ENCODE results near the gene SPATA32.

GRCh38 chr17:45222996-45223538, 38.8 kb downstream of the SPATA32 start:
- TF ChIP-seq POLR2A (IDR thresholded peaks at IDR 0.05; ENCODE audit: low read length) (no peak), GATA1 (IDR thresholded peaks at IDR 0.05; ENCODE audit: low read depth, low read length) (no peak)

Data from erythroblast (primary cell).